ENCODE results near the gene VRTN.
A peak's percentile ranks its signal among the peaks of the same experiment; 100 is the strongest.

The VRTN gene

DNA sequence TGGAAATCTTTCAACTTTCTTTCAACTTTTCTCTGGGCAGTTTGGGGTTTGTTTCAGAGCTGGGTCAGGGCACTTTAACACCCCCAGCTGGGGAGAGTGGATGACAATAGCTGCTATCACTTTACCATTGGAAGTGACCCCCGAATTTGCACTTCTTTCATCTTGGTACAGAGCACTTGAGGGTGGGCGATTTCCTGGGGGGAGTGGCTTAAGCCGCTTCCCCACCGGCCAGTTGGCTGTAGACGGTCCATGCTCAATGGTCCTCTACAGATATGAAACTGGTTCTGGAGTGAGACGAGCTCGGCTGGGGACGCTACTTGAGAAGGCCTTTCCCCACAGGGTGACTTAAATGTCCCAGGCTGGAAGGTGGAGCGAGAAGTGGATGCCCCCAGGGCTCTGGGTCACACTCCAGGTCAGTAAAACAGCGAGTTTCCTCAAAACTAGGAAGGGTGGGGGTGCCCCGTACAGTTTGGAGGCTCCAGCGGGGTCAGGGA is at the start of gene VRTN:
Gene VRTN, plus strand, starts transcription at position 231 of the 494 bp plus-strand sequence. CDS start 8,313 bp downstream, outside the sequence.
- DNase-seq (no peak), ATAC-seq (no peak)
- Mint-ChIP-seq H3K4me3 (no peak within 1 kb of the TSS), H3K27me3 (peaks cover 4% of the 10 kb centered on the region), H3K9me3 (no peaks in the 10 kb centered on the region), H3K4me1 (no peaks in the 10 kb centered on the region), H3K36me3 (ENCODE audit: low read depth) (no peaks in the 10 kb centered on the region), H3K27ac (no peak within 1 kb of the TSS)

GRCh38 chr14:74299061-74299545 is 49.2 kb upstream of the VRTN start:
- H3K27ac Mint-ChIP-seq = peak overlapping the region; percentile 9
- H3K4me1 Mint-ChIP-seq = peaks cover 29% of the 10 kb centered on the region
- no peak overlapping the region for H3K4me3 Mint-ChIP-seq

GRCh38 chr14:74301594-74302151 is 46.6 kb upstream of the VRTN start:
- no peak for ATAC-seq
- H3K4me1 Mint-ChIP-seq = peaks cover 29% of the 10 kb centered on the region
- no peak for DNase-seq
- H3K27ac Mint-ChIP-seq = peak overlapping the region; percentile 93
- H3K4me3 Mint-ChIP-seq = peak overlapping the region; percentile 99
- H3K27me3 Mint-ChIP-seq = no peaks in the 10 kb centered on the region
- peaks cover 9% of the 10 kb centered on the region for H3K36me3 Mint-ChIP-seq (ENCODE audit: low read depth)
- no peaks in the 10 kb centered on the region for H3K9me3 Mint-ChIP-seq

More at GRCh38 chr14:74299061-74299545, 49.2 kb upstream of the VRTN start:
- no peak for DNase-seq
- no peaks in the 10 kb centered on the region for H3K27me3 Mint-ChIP-seq
- ATAC-seq = no peak
- H3K9me3 Mint-ChIP-seq = no peaks in the 10 kb centered on the region
- H3K36me3 Mint-ChIP-seq (ENCODE audit: low read depth) = peaks cover 9% of the 10 kb centered on the region

DNA sequence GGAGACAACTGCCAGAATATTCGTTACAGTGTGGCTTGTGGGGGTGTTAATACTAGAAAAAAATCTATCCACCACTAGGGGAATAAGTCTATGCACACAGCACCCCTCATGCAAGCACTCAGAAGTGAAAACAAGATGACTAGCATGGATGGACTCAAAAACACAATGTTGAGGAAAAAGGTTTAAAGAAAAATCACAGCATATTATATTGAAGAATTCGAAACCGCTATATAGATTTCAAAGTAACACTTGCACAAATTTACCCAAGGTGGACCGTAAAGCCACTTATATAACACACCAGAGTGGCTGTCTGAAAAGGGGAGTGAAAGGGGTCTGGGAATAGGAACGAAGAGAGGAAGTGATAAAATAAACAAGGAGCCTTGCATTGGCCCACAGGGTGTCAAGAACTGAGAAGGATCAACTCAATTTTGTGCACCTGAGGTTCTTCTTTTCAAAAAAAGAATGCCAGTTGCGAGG is 46.1 kb upstream of the VRTN start:
- H3K4me3 Mint-ChIP-seq = peak overlapping the region; percentile 99
- H3K27ac Mint-ChIP-seq = peak overlapping the region; percentile 93
- DNase-seq (no peak), ATAC-seq (peak; percentile 67)
- H3K4me1 Mint-ChIP-seq = peaks cover 29% of the 10 kb centered on the region
- no peaks in the 10 kb centered on the region for H3K27me3 Mint-ChIP-seq
- peaks cover 9% of the 10 kb centered on the region for H3K36me3 Mint-ChIP-seq (ENCODE audit: low read depth)
- no peaks in the 10 kb centered on the region for H3K9me3 Mint-ChIP-seq

DNA sequence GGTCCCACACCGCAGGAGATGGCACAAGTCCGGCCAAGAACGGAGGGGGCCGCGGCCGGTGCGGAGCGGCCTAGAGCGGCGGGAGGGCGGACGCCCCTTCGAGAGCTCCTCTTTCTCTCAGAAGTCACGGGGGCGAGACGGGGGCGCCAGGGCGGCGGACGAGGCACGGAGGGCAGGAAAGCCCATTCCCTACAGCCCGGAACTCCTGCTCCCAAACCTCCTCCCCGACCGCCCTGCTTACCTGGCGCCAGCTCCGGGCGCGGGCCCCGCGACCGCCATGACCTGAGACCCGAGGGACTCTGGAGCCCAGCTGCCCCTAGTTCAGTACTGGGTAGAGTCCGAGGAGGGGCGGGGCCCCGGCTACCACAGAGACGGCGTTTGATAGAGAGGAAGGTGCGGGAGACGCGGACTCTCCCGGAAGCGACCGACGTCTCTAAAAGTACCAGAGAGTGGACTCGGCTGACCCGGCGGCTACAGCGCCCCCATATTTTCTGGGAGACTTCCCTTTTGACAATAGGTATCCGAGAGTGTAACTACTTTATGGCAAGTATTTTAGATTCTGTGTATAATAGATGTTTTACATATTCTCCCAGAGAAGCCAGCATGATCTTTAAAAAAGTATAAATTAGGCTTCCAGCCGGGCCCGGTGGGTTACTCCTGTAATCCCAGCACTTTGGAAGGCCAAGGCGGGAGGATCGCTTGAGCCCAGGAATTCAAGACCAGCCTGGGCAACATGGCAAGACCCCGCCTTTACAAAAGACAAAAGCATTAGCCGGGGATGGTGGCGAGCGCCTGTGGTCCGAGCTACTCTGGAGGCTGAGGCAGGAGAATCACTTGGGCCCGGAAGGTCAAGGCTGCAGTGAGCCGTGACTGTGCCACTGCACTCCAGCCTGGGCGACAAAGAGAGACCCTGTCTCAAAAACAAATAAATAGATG is 45.4 kb upstream of the VRTN start, which contains the start of gene ABCD4:
Gene ABCD4, minus strand, starts transcription at position 301 of the 936 bp plus-strand sequence. Its CDS starts 22 bp downstream, at position 279.
- DNase-seq (peak; percentile 94), ATAC-seq (peak; percentile 99)
- peaks cover 9% of the 10 kb centered on the region for H3K36me3 Mint-ChIP-seq (ENCODE audit: low read depth)
- H3K27ac Mint-ChIP-seq = peak within 1 kb of the TSS; percentile 93
- H3K4me3 Mint-ChIP-seq = peak within 1 kb of the TSS; percentile 99
- H3K4me1 Mint-ChIP-seq = peaks cover 26% of the 10 kb centered on the region
- no peaks in the 10 kb centered on the region for H3K27me3 Mint-ChIP-seq
- no peaks in the 10 kb centered on the region for H3K9me3 Mint-ChIP-seq

GRCh38 chr14:74308695-74309094 is 39.6 kb upstream of the VRTN start:
- no peak overlapping the region for H3K27ac Mint-ChIP-seq
- H3K4me1 Mint-ChIP-seq = no peaks in the 10 kb centered on the region
- no peaks in the 10 kb centered on the region for H3K36me3 Mint-ChIP-seq (ENCODE audit: low read depth)
- ATAC-seq = no peak
- DNase-seq = no peak
- no peaks in the 10 kb centered on the region for H3K27me3 Mint-ChIP-seq
- H3K9me3 Mint-ChIP-seq = no peaks in the 10 kb centered on the region
- no peak overlapping the region for H3K4me3 Mint-ChIP-seq

DNA sequence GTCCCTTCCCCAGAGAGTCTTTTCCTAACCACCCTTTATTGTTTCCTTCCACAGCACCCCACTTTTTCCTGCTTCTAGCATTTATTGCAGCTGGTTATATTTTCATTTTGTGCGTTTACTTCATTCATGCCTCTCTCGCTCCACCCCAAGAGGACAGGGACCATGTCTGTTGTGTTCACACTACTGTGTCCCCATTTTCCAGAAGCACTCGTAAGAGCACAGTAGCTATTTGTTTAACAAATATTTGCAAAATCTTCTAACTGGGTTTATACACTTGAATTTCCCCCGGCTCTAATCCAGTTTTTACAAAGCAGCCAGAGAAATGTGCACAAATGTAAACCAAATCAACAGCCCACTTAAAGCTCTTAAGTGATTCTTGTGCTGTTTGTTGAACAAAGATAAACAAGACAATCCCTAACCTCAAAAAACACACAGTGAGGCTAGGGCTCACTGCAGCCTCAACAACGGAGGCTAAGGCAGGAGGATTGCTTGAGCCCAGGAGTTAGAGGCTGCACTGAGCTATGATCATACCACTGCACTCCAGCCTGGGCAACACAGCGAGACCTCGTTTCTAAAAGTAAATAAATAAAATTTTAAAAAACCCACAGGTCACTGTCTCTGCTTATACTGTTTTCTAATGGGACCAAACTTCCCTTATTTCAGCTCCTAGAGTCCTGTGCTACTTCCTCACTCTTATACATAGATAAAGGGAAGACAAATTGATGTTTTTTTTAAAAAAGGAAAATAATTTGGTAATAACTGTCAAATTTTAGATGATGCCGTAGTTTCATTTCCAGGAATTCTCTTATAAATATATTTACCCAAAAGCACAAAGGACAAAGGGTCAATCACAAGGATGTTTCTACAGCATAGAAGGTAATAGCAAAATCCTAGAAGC is 38.9 kb upstream of the VRTN start:
- no peaks in the 10 kb centered on the region for H3K36me3 Mint-ChIP-seq (ENCODE audit: low read depth)
- H3K4me1 Mint-ChIP-seq = no peaks in the 10 kb centered on the region
- no peaks in the 10 kb centered on the region for H3K9me3 Mint-ChIP-seq
- DNase-seq = no peak
- H3K4me3 Mint-ChIP-seq = no peak overlapping the region
- no peak for ATAC-seq
- H3K27me3 Mint-ChIP-seq = no peaks in the 10 kb centered on the region
- no peak overlapping the region for H3K27ac Mint-ChIP-seq

DNA sequence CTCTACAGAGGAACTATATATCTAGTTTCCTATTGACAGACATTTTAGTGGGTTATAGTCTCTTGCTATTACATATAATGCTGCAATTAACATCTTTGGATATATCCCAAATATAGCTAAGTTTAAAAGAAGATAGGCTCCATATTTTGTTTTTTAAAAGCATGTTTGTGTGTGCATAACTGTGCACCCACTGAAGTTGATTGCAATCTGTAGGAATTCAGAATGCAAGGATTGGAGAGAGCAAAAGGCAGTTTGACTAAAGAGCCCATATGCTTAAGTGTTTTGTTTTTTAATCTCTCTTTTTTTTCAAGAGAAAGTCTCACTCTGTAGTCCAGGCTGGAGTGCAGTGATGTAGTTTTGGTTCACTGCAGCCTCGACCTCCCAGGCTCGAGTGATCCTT is 36.1 kb upstream of the VRTN start:
- no peak for DNase-seq

GRCh38 chr14:74313601-74314000 is 34.7 kb upstream of the VRTN start:
- H3K27me3 Mint-ChIP-seq = peaks cover 2% of the 10 kb centered on the region
- no peak for ATAC-seq
- no peak for DNase-seq
- H3K9me3 Mint-ChIP-seq = no peaks in the 10 kb centered on the region
- H3K4me3 Mint-ChIP-seq = no peak overlapping the region
- H3K4me1 Mint-ChIP-seq = no peaks in the 10 kb centered on the region
- no peak overlapping the region for H3K27ac Mint-ChIP-seq
- H3K36me3 Mint-ChIP-seq (ENCODE audit: low read depth) = no peaks in the 10 kb centered on the region

More for the DNA sequence above, 36.1 kb upstream of the VRTN start:
- ATAC-seq = no peak
- no peak overlapping the region for H3K27ac Mint-ChIP-seq
- no peaks in the 10 kb centered on the region for H3K4me1 Mint-ChIP-seq
- H3K27me3 Mint-ChIP-seq = peaks cover 2% of the 10 kb centered on the region
- no peak overlapping the region for H3K4me3 Mint-ChIP-seq
- no peaks in the 10 kb centered on the region for H3K36me3 Mint-ChIP-seq (ENCODE audit: low read depth)
- no peaks in the 10 kb centered on the region for H3K9me3 Mint-ChIP-seq

- no peak for DNase-seq
- H3K27me3 Mint-ChIP-seq = peaks cover 2% of the 10 kb centered on the region
- H3K27ac Mint-ChIP-seq = no peak overlapping the region
- ATAC-seq = no peak
- H3K4me3 Mint-ChIP-seq = no peak overlapping the region
- H3K36me3 Mint-ChIP-seq (ENCODE audit: low read depth) = no peaks in the 10 kb centered on the region
- no peaks in the 10 kb centered on the region for H3K4me1 Mint-ChIP-seq
- H3K9me3 Mint-ChIP-seq = no peaks in the 10 kb centered on the region
These were observed 33.7 kb upstream of the VRTN start for GRCh38 chr14:74314576-74314975.

- DNase-seq = no peak
- H3K36me3 Mint-ChIP-seq (ENCODE audit: low read depth) = no peaks in the 10 kb centered on the region
- H3K9me3 Mint-ChIP-seq = no peaks in the 10 kb centered on the region
- ATAC-seq = no peak
- H3K4me1 Mint-ChIP-seq = no peaks in the 10 kb centered on the region
- no peak overlapping the region for H3K4me3 Mint-ChIP-seq
- no peak overlapping the region for H3K27ac Mint-ChIP-seq
- H3K27me3 Mint-ChIP-seq = peaks cover 8% of the 10 kb centered on the region
These were observed 23.3 kb upstream of the VRTN start for GRCh38 chr14:74324931-74325361.

DNA sequence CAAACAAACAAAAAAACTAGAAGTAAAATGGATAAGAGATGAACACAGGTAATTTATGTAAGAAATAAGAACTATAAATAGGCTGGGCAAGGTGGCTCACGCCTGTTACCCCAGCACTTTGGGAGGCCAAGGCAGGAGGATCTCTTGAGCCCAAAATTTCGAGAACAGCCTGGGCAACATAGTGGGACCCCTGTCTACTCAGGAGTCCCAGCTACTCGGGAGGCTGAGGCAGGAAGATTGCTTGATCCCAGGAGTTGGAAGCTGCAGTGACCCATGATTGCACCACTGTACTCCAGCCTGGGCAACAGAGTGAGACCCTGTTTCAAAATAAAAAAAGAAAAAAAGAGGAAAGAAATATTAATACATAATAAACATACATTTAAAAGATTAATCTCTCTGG is 22.8 kb upstream of the VRTN start:
- Mint-ChIP-seq H3K4me1 (no peaks in the 10 kb centered on the region), H3K27ac (no peak overlapping the region), H3K36me3 (ENCODE audit: low read depth) (no peaks in the 10 kb centered on the region), H3K4me3 (no peak overlapping the region), H3K27me3 (peaks cover 8% of the 10 kb centered on the region), H3K9me3 (no peaks in the 10 kb centered on the region)
- no peak for DNase-seq
- no peak for ATAC-seq

DNA sequence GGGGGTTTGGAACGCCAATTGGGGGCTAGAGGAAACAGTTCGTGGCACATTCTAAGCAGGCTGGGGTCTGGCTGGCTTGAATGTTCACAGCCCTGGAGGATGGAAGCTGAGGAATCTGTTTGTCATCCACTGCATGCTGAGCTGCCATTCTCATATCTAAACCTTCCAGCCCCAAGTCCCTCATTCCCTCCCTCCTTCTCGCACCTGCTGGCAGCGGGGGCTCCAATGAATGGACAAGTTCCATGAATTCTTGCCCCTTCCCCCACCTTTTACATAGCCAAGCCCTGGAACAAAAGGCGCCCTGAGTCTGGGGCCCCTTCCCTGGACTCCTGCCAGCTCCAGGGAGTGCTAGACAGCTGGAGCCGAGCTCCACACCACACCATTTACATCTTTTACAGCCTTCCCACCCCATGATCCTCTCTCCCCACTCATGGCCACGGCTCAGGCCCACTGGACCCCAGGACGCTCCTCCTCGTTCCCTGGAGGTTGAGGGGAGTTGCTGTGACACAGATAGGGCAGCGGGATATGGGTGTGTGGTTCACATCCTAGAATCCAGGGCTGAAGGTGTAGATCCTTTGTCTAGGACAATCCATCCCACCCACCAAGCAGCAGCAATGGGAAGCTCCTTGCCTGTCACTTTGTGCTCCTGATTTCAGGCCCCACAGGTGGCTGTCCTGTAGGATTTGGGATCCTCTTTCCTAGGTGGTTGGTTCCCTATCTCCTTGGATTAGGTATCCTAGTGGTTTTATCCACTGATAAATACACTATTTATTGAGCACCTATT is 21.7 kb upstream of the VRTN start:
- no peaks in the 10 kb centered on the region for H3K9me3 Mint-ChIP-seq
- no peaks in the 10 kb centered on the region for H3K4me1 Mint-ChIP-seq
- no peak for ATAC-seq
- no peak for DNase-seq
- H3K27ac Mint-ChIP-seq = no peak overlapping the region
- H3K36me3 Mint-ChIP-seq (ENCODE audit: low read depth) = no peaks in the 10 kb centered on the region
- no peak overlapping the region for H3K4me3 Mint-ChIP-seq
- H3K27me3 Mint-ChIP-seq = peaks cover 2% of the 10 kb centered on the region

Measured in activated naive CD8-positive, alpha-beta T cell treated with anti-CD3 and anti-CD28 coated beads, Interleukin-2, amount 50 U/mL, for 24 hours (primary cell).